Lower lobe of right lung (tissue), 2 donors: ENCODE data around the gene RASA1. TPM values are rescaled to one million over a fixed set of nuclear protein-coding genes. Genes with fewer than 3 reads are reported as not detected.

ENCODE experiments used
- ATAC-seq, 2 donors: fragments of 200-7000 bp; cut with Tn5 transposase; one replicate each; pipeline ENCODE4 v1.9.1; 2020 to 2022; ENCODE audit warnings: mild to moderate bottlenecking in 2 of 2, moderate library complexity in 2 of 2
- DNase-seq: peaks from one replicate; pipeline ENCODE4 v3.0.0-alpha.2; 2020
- H3K27ac ChIP-seq: fragments of 200-600 bp; one replicate; pipeline ENCODE4 v1.8.0; 2022
- H3K27me3 ChIP-seq: fragments of 200-600 bp; one replicate; pipeline ENCODE4 v1.8.0; 2022; ENCODE audit warnings: low read depth
- H3K36me3 ChIP-seq: fragments of 200-600 bp; one replicate; pipeline ENCODE4 v1.8.0; 2022; ENCODE audit warnings: mild to moderate bottlenecking
- H3K4me1 ChIP-seq: fragments of 200-600 bp; one replicate; pipeline ENCODE4 v1.8.0; 2022
- H3K4me3 ChIP-seq: fragments of 200-600 bp; one replicate; pipeline ENCODE4 v1.8.0; 2022; ENCODE audit warnings: mild to moderate bottlenecking
- H3K9me3 ChIP-seq: fragments of 200-600 bp; one replicate; pipeline ENCODE4 v1.8.0; 2022
- intact Hi-C: fragments of 100-400 bp; cut with DNase I; formaldehyde crosslinking; loops from one replicate; pipeline ENCODE4 v1.11.0; 2022
- total RNA-seq: library from RNA; stranded (reverse); fragmentation: NEBNext Ultra II Directional; extraction: Animal tissue kit (Norgen Biotek cat#: 25700); gene quantifications from one replicate; pipeline ENCODE4 v1.2.1, GENCODE V29; 2021
- TF ChIP-seq, protein P1 (sequence below): fragments of 200-600 bp; IDR thresholded peaks from one replicate; pipeline ENCODE4 v1.8.0; 2022; ENCODE audit warnings: antibody characterized with exemption, mild to moderate bottlenecking
- donor health status: DM: no; HTN: yes; CAD: no; lungs with severe emphysema.

RASA1 gene
- total RNA-seq, 1 donor from 2014 or later = 32.6 TPM

DNA sequence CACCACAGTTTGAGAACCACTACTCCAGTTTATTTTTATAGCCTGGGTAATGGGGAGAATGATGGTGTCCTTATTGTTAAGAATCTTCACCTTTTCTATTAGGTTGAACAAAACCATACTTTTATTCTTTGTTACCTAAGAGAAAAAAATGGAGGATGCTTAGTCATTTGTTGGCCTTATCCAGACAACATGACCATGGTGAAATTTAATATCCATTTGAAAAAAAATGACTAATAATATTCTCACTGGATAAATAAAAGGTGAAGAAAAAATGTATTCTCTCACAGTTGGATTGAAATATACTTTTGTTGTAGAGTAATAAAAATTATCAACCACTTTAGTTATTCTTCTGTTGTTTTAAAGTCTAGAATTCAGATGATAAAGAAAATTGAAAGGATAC lies 150.8 kb downstream of the RASA1 start:
- DNase-seq (no peak), ATAC-seq (no peak)
- Histone ChIP-seq H3K36me3 (no peaks in the 10 kb centered on the region), H3K27me3 (no peaks in the 10 kb centered on the region), H3K27ac (no peak overlapping the region), H3K4me3 (no peak overlapping the region), H3K9me3 (no peaks in the 10 kb centered on the region), H3K4me1 (peaks cover 2% of the 10 kb centered on the region)
- TF ChIP-seq, protein P1, sequence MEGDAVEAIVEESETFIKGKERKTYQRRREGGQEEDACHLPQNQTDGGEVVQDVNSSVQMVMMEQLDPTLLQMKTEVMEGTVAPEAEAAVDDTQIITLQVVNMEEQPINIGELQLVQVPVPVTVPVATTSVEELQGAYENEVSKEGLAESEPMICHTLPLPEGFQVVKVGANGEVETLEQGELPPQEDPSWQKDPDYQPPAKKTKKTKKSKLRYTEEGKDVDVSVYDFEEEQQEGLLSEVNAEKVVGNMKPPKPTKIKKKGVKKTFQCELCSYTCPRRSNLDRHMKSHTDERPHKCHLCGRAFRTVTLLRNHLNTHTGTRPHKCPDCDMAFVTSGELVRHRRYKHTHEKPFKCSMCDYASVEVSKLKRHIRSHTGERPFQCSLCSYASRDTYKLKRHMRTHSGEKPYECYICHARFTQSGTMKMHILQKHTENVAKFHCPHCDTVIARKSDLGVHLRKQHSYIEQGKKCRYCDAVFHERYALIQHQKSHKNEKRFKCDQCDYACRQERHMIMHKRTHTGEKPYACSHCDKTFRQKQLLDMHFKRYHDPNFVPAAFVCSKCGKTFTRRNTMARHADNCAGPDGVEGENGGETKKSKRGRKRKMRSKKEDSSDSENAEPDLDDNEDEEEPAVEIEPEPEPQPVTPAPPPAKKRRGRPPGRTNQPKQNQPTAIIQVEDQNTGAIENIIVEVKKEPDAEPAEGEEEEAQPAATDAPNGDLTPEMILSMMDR = no peak
- intact Hi-C loops = no loop called here

DNA sequence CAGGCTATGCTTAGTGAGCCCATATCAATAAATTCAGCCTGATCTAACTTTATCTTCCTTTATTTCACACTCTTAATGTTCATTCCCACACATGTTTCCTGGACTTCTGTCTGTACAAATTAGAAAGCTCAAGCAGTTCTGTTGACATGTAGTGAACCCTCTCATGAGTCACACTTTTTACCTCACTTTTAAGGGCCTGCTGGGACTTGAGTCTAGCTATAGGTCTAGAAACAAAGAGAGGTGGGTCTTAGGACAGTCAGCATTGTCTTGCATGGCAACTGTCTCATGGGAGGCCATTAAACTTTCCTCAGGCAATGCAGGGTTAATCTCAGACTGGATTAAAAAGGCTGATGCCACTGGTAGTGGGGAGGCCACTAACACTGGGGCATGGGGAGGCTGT lies 153.6 kb downstream of the RASA1 start:
- H3K4me1 ChIP-seq = no peaks in the 10 kb centered on the region

DNA sequence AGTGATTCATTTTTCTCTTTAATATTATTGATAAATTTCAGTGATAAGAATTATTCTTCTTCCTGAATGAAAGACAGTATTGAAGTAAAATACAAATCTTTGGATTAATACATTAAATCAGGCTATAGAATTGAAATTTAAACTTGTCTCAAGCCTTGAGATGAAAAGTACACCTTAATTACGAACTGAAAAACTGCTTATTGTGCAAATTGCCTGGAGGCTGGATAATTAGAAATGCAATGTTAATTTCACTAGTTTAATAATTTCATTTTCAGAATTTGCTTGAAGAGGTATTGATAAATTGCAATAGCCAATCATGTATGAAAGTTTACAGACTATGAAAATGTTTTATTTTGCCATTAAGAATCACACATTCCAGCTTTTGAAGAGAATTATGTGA lies 156.1 kb downstream of the RASA1 start:
- Histone ChIP-seq H3K4me1 (no peaks in the 10 kb centered on the region), H3K27me3 (no peaks in the 10 kb centered on the region), H3K27ac (no peak overlapping the region), H3K36me3 (no peaks in the 10 kb centered on the region), H3K9me3 (no peaks in the 10 kb centered on the region), H3K4me3 (no peak overlapping the region)
- intact Hi-C loops = no loop called here
- TF ChIP-seq, protein P1 = no peak
- no peak for ATAC-seq
- no peak for DNase-seq

More for the DNA sequence above, 153.6 kb downstream of the RASA1 start:
- no peak overlapping the region for H3K27ac ChIP-seq
- no peaks in the 10 kb centered on the region for H3K9me3 ChIP-seq
- TF ChIP-seq, protein P1 = no peak
- intact Hi-C loops = no loop called here
- ATAC-seq = no peak
- no peaks in the 10 kb centered on the region for H3K27me3 ChIP-seq
- H3K4me3 ChIP-seq = no peak overlapping the region
- DNase-seq = no peak
- H3K36me3 ChIP-seq = no peaks in the 10 kb centered on the region

DNA sequence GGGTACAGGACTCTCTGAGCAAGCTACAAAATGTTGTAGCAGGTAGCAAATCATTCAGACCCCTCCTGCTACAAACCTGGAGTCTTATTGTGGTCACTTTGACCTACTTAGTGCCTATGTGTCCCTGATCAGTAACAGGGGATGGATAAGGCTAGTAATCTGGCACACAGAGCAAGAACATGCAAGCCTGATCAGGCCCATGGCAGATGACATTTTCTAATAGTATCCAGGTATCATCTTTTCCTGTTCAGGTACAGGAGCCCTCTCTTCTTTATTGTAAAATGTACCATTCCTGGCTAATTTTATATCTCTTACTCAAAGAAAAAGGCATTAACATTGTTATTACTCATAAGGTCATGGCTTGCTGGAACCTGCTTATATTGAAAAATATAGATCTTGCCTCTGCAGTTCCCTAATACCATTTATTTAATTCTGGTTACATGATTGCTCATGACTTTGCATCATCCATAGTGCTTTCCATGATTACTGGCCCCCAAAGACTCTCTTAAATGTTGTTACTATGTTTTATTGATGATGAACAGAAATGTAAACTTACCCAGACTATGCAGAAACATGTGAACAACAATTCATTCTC lies 163.3 kb downstream of the RASA1 start:
- TF ChIP-seq, protein P1 = no peak
- no peaks in the 10 kb centered on the region for H3K9me3 ChIP-seq
- no peak for DNase-seq
- H3K27me3 ChIP-seq = no peaks in the 10 kb centered on the region
- no peak for ATAC-seq
- H3K27ac ChIP-seq = no peak overlapping the region
- H3K4me1 ChIP-seq = no peaks in the 10 kb centered on the region
- intact Hi-C loops = no loop called here
- H3K36me3 ChIP-seq = no peaks in the 10 kb centered on the region
- H3K4me3 ChIP-seq = no peak overlapping the region

DNA sequence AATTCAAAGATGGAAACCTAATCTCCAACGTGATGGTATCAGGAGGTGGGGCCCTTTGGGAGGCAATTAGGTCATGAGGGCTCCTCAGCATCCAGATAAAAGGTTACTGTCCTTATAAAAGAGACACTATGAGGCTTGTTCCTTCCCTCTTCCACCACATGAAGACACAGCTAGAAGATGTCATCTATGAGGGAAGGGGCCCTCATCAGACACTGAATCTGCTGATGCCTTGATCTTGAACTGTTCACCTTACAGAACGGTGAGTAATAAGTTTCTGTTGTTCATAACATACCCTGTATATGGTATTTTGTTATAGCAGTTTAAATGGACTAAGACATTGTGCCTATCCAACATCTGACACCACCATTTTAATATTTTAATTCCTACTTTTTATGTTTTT lies 164.8 kb downstream of the RASA1 start:
- intact Hi-C loops = no loop called here
- TF ChIP-seq, protein P1 = no peak
- Histone ChIP-seq H3K4me3 (no peak overlapping the region), H3K27me3 (no peaks in the 10 kb centered on the region), H3K4me1 (no peaks in the 10 kb centered on the region), H3K9me3 (no peaks in the 10 kb centered on the region), H3K36me3 (no peaks in the 10 kb centered on the region), H3K27ac (no peak overlapping the region)
- ATAC-seq = no peak
- no peak for DNase-seq
